Left colon (tissue), 2 donors: ENCODE results near the gene RAPGEF5. TPM values are rescaled to one million over a fixed set of nuclear protein-coding genes. Genes with fewer than 3 reads are reported as not detected.

Experiments
- ATAC-seq: fragments of 200-7000 bp; cut with Tn5 transposase; one replicate; pipeline ENCODE4 v1.9.1; 2020; ENCODE audit warnings: mild to moderate bottlenecking, moderate library complexity
- DNase-seq, 2 donors: peaks; one replicate each; pipeline ENCODE4 v3.0.0-alpha.2; 2020
- intact Hi-C, 2 donors: fragments of 100-400 bp; cut with DNase I in 1 of 2; cut with micrococcal nuclease in 1 of 2; formaldehyde crosslinking; loops; one replicate each; pipeline versions ENCODE4 v1.11.2 to v1.14.0; 2022; cut with DNase I, micrococcal nuclease
- total RNA-seq, 2 donors: library from RNA; stranded (reverse); fragmentation: NEBNext Ultra II Directional; extraction: Animal tissue kit (Norgen Biotek cat#: 25700); gene quantifications; one replicate each; pipeline ENCODE4 v1.2.1, GENCODE V29; 2021
- donor health status: DM: no; HTN: no; CAD: no.
- donor health status: DM: yes; HTN: yes; CAD: no.

RAPGEF5 gene
- total RNA-seq, 2 donors from 2014 or later = 51.7 to 62.9 TPM

DNA sequence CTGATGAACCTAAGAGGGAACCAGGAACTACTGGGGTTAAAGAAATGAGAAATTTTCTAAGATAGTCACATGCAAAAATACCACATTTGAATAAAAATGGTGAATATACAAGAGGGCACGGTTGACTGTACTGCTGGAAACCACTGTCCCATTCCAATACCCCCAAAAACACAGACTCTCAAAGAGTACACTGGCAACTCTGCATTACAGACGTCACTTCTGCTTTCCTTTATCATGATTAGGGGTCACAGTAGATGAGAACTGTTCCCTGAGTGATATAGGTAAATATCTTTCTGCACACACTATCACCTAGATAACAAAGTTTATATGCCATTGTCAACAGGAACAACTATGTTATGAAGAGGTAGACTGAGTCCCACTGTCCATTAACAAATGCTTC lies 69.5 kb downstream of the RAPGEF5 start:
- ATAC-seq (no peak), DNase-seq (no peak)
- intact Hi-C loops = no loop called here

DNA sequence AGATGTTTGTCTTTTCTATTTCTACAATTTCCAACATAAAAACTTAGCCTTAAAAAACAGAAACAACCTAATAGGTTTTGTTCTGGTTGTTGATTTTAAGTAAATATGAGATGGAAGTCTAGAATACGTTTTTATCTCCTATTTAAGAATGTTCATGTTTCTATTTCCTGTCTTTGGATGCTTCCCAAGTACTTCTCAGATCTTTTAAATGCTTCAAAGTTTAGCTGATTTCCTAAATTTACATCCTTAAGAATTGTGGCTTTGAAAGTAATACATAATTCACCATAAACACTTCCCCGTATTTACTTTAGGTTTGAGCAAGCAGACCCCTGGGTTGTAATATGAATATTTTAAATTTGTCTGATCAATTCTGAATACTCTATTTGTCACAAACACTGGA lies 70.5 kb downstream of the RAPGEF5 start:
- ATAC-seq (no peak), DNase-seq (no peak)
- intact Hi-C loops = no loop called here

DNA sequence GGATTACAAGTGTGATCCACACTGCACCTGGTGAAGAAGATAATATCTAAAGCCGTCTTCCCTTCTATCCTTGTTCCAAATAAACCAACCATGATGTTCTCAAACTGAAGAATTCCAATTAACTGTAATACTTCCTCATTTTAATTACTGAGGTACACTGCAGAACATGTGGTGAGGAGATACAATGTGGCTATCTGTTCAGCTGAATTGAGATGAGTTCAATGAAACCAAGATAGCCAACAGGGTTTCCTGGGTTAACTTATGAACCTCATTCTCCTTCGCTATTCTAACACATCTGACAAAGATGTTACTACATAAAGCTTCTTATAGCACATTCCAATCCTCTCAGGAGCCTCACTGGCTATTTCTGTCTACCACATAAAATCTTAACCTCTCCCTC lies 75.5 kb downstream of the RAPGEF5 start:
- DNase-seq (no peak), ATAC-seq (no peak)
- intact Hi-C loops = no loop called here

GRCh38 chr7:22280031-22280430 lies 76.9 kb downstream of the RAPGEF5 start:
- intact Hi-C loops = no loop called here
- no peak for ATAC-seq
- DNase-seq = no peak

GRCh38 chr7:22278660-22279059 lies 78.3 kb downstream of the RAPGEF5 start:
- DNase-seq (no peak), ATAC-seq (peak; percentile 92)
- intact Hi-C loops = no loop called here

GRCh38 chr7:22277375-22277774 lies 79.6 kb downstream of the RAPGEF5 start:
- intact Hi-C loops = no loop called here
- no peak for DNase-seq
- ATAC-seq = no peak

DNA sequence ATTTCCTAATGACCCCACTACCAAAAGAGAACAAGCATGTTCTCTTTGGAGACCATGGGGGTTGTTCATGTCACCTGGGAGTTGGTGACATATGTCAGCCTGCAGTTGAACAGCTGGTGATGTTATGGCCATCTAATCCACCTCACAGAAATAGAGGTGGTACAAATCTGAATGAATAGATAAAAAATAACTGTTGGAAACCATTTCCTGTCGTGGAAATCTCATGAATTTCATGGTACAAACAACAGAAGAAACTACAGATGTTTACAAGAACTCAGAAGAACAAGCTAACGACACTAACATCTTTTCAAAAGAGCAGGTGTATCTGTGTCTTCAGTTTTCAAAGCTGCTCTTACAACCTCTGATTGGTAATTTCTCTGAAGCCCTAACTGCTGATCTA lies 81.3 kb downstream of the RAPGEF5 start:
- no peak for DNase-seq
- intact Hi-C loops = no loop called here
- ATAC-seq = no peak

GRCh38 chr7:22271311-22271710 lies 85.6 kb downstream of the RAPGEF5 start:
- ATAC-seq (no peak), DNase-seq (no peak)
- intact Hi-C loops = no loop called here

DNA sequence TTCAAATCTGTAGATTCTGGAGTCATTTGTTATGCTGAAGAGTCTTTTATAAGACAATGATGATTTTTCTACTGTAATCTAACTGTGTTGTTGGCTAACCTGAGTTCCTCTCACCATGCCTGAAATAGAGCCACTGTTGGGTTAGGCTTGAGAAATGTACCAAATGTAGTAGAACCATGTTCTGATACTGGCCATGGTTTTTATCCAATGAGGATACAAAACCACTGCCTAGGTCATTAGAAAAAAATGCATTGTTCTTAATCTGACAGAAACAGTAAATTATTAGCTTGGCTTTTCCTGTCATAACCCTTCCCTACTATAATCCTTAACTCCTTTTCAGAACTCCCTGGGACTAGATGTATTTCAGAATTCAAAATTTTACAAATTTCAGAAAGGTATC lies 86.6 kb downstream of the RAPGEF5 start:
- DNase-seq (no peak), ATAC-seq (peak; percentile 14)

DNA sequence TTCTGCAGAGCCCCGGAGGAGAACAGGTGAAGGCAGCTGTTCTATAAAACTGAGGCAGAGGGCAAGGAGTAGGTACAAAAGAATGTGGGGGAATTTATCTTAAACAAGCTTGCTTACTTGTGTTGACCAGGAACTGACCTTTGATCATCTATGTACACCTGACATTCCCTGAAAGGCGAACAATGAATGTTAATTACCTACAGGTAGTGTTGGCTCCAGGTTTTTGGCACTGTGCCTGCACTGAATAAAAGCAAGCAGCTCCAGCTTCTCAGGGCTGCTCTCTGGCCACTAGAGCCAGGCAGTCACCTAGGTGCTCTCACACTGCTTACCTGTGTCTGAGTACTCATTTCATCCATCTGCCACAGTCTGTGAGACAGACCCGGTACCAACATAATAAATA lies 87.0 kb downstream of the RAPGEF5 start:
- intact Hi-C loops = no loop called here
- ATAC-seq = peak; percentile 97
- DNase-seq = peak; percentile 85 to 89

More for the DNA sequence above, 86.6 kb downstream of the RAPGEF5 start:
- intact Hi-C loops = no loop called here

DNA sequence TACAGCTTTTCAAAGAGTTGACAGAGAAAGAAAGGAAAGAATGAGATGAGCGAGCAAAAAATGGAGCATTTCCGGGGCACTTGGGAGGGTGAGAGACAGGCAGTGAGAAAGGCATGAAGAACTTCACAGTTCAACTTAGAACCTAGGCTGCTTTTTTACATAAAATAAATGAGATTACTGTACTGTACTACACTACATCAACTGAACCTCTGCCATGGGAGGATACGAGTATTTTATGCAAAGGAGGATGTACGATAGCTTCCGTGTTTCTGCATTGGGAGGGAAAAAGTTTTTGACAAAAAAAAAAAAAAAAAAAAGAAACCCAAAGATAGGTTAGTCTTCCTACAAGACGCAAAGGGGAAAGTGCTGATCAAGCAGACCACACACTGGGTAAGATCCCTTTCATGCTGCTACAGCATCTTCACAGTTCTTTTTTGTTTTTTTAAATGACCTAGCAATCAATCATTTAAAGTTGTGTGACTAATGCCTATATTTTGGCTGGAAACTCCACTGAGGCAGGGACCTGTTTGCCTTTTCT lies 88.0 kb downstream of the RAPGEF5 start:
- DNase-seq (no peak), ATAC-seq (no peak)
- intact Hi-C loops = no loop called here

GRCh38 chr7:22267930-22268615 lies 88.9 kb downstream of the RAPGEF5 start:
- intact Hi-C loops = no loop called here
- ATAC-seq = no peak
- no peak for DNase-seq

DNA sequence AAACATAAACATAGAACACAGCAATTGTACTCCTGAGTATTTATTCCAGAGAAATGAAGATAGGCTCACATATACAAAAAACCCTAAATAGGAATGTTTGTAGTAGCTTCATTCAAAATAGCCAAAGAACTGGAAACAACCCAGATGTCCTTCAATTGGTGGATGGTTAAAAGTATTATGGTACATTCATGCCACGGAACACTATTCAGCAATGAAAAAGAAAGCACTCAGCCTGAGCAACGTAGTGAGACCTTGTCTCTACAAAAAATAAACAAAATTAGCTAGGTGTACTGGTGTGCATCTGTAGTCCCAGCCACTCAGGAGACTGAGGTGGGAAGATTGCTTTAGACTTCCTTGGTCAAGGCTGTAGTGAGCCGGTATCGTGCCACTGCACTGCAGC lies 94.4 kb downstream of the RAPGEF5 start:
- intact Hi-C loops = no loop called here
- ATAC-seq (no peak), DNase-seq (no peak)

GRCh38 chr7:22256541-22257096 lies 100.3 kb downstream of the RAPGEF5 start:
- ATAC-seq = no peak
- intact Hi-C loops = no loop called here

DNA sequence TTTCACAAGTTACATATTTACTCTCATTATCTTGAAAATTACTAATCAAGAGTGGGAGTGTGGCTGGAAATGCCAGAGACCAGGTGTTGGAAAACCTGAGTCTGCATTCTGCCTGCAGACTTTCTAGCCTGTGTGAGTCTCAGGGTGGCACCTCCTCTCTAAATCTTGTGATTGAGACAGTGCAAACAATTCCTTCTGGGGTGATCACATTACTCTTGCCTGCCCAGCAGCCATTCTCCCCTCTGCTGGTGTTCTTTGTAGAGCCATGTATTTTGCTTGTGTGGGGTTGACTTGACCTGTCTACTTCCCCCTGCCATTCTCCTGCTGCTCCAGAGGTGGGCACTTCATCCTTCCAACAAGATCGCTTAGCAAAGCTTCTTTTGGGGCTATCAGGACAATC lies 101.1 kb downstream of the RAPGEF5 start:
- intact Hi-C loops = no loop called here
- no peak for ATAC-seq
- DNase-seq = no peak

More at GRCh38 chr7:22256541-22257096, 100.3 kb downstream of the RAPGEF5 start:
- DNase-seq = no peak

DNA sequence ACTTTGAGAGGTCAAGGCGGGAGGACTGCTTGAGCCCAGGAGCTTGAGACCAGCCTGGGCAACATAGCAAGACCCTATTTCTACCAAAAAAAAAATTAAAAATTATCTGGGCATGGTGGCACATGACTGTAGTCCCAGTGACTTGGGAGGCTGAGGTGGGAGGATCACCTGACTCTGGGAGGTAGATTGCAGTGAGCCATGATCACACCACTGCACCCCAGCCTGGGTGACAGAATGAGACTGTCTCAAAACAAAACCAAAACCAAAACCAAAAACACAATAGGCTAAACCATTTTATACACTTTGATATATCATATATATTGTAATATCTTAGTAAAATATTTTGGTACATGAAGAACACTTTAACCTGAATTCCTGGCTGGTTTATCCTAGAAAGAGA lies 101.6 kb downstream of the RAPGEF5 start:
- no peak for DNase-seq

GRCh38 chr7:22252936-22253536 lies 103.9 kb downstream of the RAPGEF5 start:
- intact Hi-C loops = no loop called here
- no peak for ATAC-seq
- no peak for DNase-seq

More for the DNA sequence above, 101.6 kb downstream of the RAPGEF5 start:
- intact Hi-C loops = no loop called here
- ATAC-seq = no peak

DNA sequence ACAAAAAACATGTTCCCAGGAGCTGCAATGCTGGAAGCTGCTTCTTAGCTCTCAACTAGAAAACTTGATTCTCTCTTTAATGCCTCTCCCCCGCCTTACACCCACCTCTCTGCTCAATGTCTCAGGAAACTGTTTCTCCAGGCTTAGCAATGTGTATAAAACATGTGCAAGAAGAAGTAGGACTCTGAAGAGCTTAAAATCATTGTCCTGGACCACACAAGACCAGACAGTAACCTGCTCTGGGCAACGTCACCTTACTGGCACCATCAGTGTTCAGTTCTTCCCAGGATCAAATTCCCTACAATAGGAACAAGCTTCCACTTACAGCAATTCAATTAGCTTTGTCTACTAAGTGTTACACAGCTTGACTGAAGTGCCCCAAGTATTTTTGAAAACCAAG lies 104.9 kb downstream of the RAPGEF5 start:
- DNase-seq = no peak
- no peak for ATAC-seq
- intact Hi-C loops = no loop called here

- intact Hi-C loops = no loop called here
- no peak for ATAC-seq
- DNase-seq = no peak
Observed at GRCh38 chr7:22251281-22251680, 105.7 kb downstream of the RAPGEF5 start.

DNA sequence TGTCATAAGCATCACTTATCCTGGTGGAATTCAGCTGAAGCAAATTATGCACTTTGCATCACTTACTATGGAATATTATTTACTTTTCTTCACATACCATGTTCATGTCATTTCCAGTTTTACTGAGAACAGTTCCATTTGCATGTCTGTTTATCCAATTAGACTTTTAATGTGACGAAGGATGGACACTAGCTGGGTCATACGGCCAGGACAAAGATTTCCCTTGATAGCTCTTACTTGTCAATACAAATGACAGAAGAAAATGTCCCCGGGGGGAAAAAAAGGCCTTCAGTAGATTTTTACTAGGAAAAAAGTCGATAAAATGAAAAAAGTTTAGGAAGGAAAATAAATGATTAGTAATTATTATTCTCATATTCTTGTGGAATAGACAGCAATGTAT lies 106.6 kb downstream of the RAPGEF5 start:
- no peak for ATAC-seq
- intact Hi-C loops = no loop called here
- DNase-seq = no peak
